CD14-positive monocyte (primary cell): Measurements from ENCODE around the gene CTDSPL. TPM values are rescaled to one million over a fixed set of nuclear protein-coding genes. Genes with fewer than 3 reads are reported as not detected.

ENCODE experiments used
- DNase-seq, 3 donors: peaks; one replicate each; pipeline ENCODE4 v3.0.0-alpha.2; 2011 to 2022
- H2AFZ ChIP-seq: 2 replicates; pipeline ENCODE4 v1.6.0; 2012; ENCODE audit warnings: mild to moderate bottlenecking, low read depth, low read length, inconsistent platforms; ENCODE audit not compliant: insufficient read depth, poor library complexity, severe bottlenecking
- H3K27ac ChIP-seq, 2 donors: 1 replicate in 1 of 2; 2 replicates in 1 of 2; pipeline ENCODE4 v1.5.1; 2012 to 2013; ENCODE audit warnings: low read length in 2 of 2, control low read depth in 1 of 2, inconsistent platforms in 1 of 2, low read depth in 1 of 2, mild to moderate bottlenecking in 1 of 2
- H3K27me3 ChIP-seq, 2 donors: one replicate each; pipeline versions ENCODE4 v1.6.0 to v1.6.1; 2011 to 2013; ENCODE audit warnings: low read length in 2 of 2; ENCODE audit not compliant: control insufficient read depth in 2 of 2, insufficient read depth in 2 of 2
- H3K36me3 ChIP-seq, 2 donors: replicated peaks in 1 of 2; 1 replicate in 1 of 2; 2 replicates in 1 of 2; pipeline versions ENCODE4 v1.5.1 to v1.6.1; 2012 to 2013; ENCODE audit warnings: low read length in 2 of 2, control low read depth in 1 of 2, inconsistent platforms in 1 of 2, mild to moderate bottlenecking in 1 of 2; ENCODE audit not compliant: insufficient read depth in 2 of 2, control insufficient read depth in 1 of 2
- H3K4me1 ChIP-seq, 2 donors: 1 replicate in 1 of 2; 2 replicates in 1 of 2; pipeline versions ENCODE4 v1.5.1 to v1.6.1; 2012 to 2013; ENCODE audit warnings: low read length in 2 of 2, control low read depth in 1 of 2, inconsistent platforms in 1 of 2, mild to moderate bottlenecking in 1 of 2, moderate library complexity in 1 of 2; ENCODE audit not compliant: insufficient read depth in 2 of 2, control insufficient read depth in 1 of 2
- H3K4me2 ChIP-seq: replicated peaks from 2 replicates; pipeline ENCODE3; 2012; ENCODE audit warnings: low read length, moderate library complexity, mild to moderate bottlenecking; ENCODE audit not compliant: poor library complexity, severe bottlenecking; ENCODE audit errors: extremely low read depth
- H3K4me3 ChIP-seq, 3 experiments: fragments of 200-600 bp in 1 of 3; sonication (generic) in 1 of 3; replicated peaks in 1 of 3; 1 replicate in 2 of 3; 2 replicates in 1 of 3; pipeline ENCODE4 v1.5.1; 2011 to 2013; ENCODE audit warnings: low read length in 3 of 3, mild to moderate bottlenecking in 3 of 3, control low read depth in 2 of 3, low read depth in 2 of 3, inconsistent platforms in 1 of 3, moderate library complexity in 1 of 3
- H3K79me2 ChIP-seq: 2 replicates; pipeline ENCODE4 v1.6.0; 2012; ENCODE audit warnings: mild to moderate bottlenecking, control low read depth, inconsistent platforms, low read length, moderate library complexity; ENCODE audit not compliant: insufficient read depth
- H3K9ac ChIP-seq: 2 replicates; pipeline ENCODE4 v1.6.0; 2017; ENCODE audit warnings: low read length, mild to moderate bottlenecking; ENCODE audit not compliant: insufficient read depth, poor library complexity, severe bottlenecking
- H3K9me3 ChIP-seq, 2 donors: replicated peaks in 1 of 2; 1 replicate in 1 of 2; 2 replicates in 1 of 2; pipeline versions ENCODE4 v1.5.1 to v1.6.1; 2012 to 2013; ENCODE audit warnings: low read length in 2 of 2, control low read depth in 1 of 2; ENCODE audit not compliant: control insufficient read depth in 1 of 2, insufficient read depth in 1 of 2
- H4K20me1 ChIP-seq: 2 replicates; pipeline ENCODE4 v1.6.0; 2012; ENCODE audit warnings: mild to moderate bottlenecking, low read length, control low read depth, moderate library complexity; ENCODE audit not compliant: insufficient read depth
- H3K27ac Mint-ChIP-seq, 7 donors: one replicate each; pipeline ENCODE4 v1.8.0; 2020; ENCODE audit warnings: mild to moderate bottlenecking in 7 of 7, mixed read lengths in 7 of 7, moderate library complexity in 6 of 7, inconsistent platforms in 2 of 7
- H3K27me3 Mint-ChIP-seq, 3 donors: one replicate each; pipeline ENCODE4 v1.8.0; 2021 to 2022; ENCODE audit warnings: low read depth in 3 of 3, mild to moderate bottlenecking in 3 of 3, mixed read lengths in 3 of 3, moderate library complexity in 3 of 3, inconsistent platforms in 1 of 3
- H3K36me3 Mint-ChIP-seq, 2 donors: one replicate each; pipeline ENCODE4 v1.8.0; 2020; ENCODE audit warnings: mixed read lengths in 2 of 2, inconsistent platforms in 1 of 2, mild to moderate bottlenecking in 1 of 2
- H3K4me1 Mint-ChIP-seq: one replicate; pipeline ENCODE4 v1.8.0; 2020; ENCODE audit warnings: mild to moderate bottlenecking, mixed read lengths
- H3K4me3 Mint-ChIP-seq, 2 donors: one replicate each; pipeline ENCODE4 v1.8.0; 2020; ENCODE audit warnings: mild to moderate bottlenecking in 2 of 2, mixed read lengths in 2 of 2, moderate library complexity in 1 of 2
- H3K9me3 Mint-ChIP-seq, 7 donors: one replicate each; pipeline ENCODE4 v1.8.0; 2020 to 2022; ENCODE audit warnings: mixed read lengths in 7 of 7, mild to moderate bottlenecking in 6 of 7, moderate library complexity in 6 of 7, inconsistent platforms in 2 of 7
- CTCF ChIP-seq: fragments of 200-600 bp; IDR thresholded peaks from one replicate; pipeline ENCODE4 v1.8.0; 2022; ENCODE audit warnings: antibody characterized with exemption, mild to moderate bottlenecking
- WGBS: methylation state at CpG from one replicate; pipeline ENCODE4 v1.1.5; 2013; ENCODE audit warnings: missing lambda C conversion rate; ENCODE audit not compliant: insufficient coverage; 5-methylcytosine and 5-hydroxymethylcytosine counted together
- intact Hi-C, 2 donors: fragments of 100-400 bp; cut with micrococcal nuclease; formaldehyde crosslinking; loops; one replicate each; pipeline versions ENCODE4 v1.15.0 to v1.15.1; 2023
- polyA plus RNA-seq, 3 donors: library from polyadenylated mRNA; depleted of rRNA in 1 of 3; unstranded in 2 of 3; stranded (reverse) in 1 of 3; fragments of 300-500 nt in 2 of 3; fragments of >200 nt in 1 of 3; fragmentation: Illumina TruSeq in 2 of 3; gene quantifications; 1 replicate in 2 of 3; 2 replicates in 1 of 3; pipeline ENCODE4 v1.2.3, GENCODE V29; 2012 to 2021

The CTDSPL gene
- polyA plus RNA-seq, 3 donors, result 0.15 to 0.69 (median 0.33) TPM

DNA sequence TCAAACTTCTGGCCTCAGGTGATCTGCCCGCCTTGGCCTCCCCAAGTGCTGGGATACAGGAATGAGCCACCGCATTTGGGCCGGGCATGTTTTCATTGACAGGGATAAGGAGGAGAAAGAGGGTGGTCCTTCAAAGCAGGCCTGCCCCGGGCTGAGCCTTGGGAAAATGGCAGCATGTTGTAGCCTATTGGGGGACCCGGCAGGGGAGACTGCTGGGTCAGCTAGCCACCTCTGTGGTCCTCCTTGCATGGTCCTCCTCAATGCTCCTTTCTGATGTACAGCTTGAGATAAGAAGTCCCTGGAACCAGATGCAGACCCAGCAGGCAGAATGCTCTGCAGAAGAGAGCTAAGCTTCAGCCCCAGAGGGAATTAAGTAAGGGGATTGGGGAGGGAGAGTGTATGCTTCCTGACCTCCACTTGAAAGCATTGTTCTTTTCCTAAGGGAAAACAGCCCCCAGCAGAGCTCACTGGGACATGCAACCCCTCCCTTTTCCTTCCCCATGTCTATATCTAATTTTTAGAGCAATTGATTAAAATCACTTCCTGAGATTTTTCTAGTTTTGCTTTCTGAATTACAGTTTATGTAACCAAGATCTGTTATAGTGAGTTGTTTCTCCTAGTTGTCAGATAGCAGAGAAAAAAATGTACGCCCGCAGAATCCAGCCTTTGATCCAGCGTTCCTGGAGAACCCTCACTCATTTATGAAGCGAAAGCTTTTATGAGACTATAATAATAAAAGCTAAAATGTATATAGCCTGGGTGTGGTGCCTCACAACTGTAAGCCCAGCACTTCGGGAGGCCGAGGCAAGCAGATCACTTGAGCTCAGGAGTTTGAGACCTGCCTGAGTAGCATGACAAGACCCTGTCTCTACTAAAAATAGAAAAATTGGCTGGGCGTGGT is 80.2 kb downstream of the CTDSPL start:
- Histone ChIP-seq H3K4me2 (no peak overlapping the region), H3K36me3 (no peaks in the 10 kb centered on the region), H3K9ac (no peak overlapping the region), H3K27me3 (no peaks in the 10 kb centered on the region), H3K9me3 (no peaks in the 10 kb centered on the region), H3K79me2 (no peaks in the 10 kb centered on the region), H2AFZ (no peak overlapping the region), H3K27ac (no peak overlapping the region), H4K20me1 (no peaks in the 10 kb centered on the region), H3K4me1 (peaks cover 10 to 18% of the 10 kb centered on the region in 2 donors), H3K4me3 (no peak overlapping the region)
- intact Hi-C loops, result no loop called here
- no peaks in the 10 kb centered on the region for H3K9me3 Mint-ChIP-seq
- H3K36me3 Mint-ChIP-seq, result no peaks in the 10 kb centered on the region
- H3K4me1 Mint-ChIP-seq, result peaks cover 24% of the 10 kb centered on the region
- H3K4me3 Mint-ChIP-seq, result no peak overlapping the region
- peaks cover 0 to 1% (median 1%) of the 10 kb centered on the region in 3 donors for H3K27me3 Mint-ChIP-seq
- 95% methylated on average over 5 of the region's 12 CpGs for WGBS
- DNase-seq, result no peak
- H3K27ac Mint-ChIP-seq, result no peak overlapping the region
- TF ChIP-seq CTCF, result no peak

GRCh38 chr3:37942646-37943045 is 81.0 kb downstream of the CTDSPL start:
- no peak for TF ChIP-seq CTCF
- H3K4me1 ChIP-seq, result peaks cover 10 to 18% of the 10 kb centered on the region in 2 donors
- H3K4me3 ChIP-seq, result no peak overlapping the region
- DNase-seq, result no peak
- H4K20me1 ChIP-seq, result no peaks in the 10 kb centered on the region
- 86% methylated on average over 1 of the region's 2 CpGs for WGBS
- Mint-ChIP-seq H3K4me1 (peaks cover 25% of the 10 kb centered on the region), H3K36me3 (peaks cover 0 to 3% of the 10 kb centered on the region in 2 donors), H3K27me3 (peaks cover 0 to 1% (median 1%) of the 10 kb centered on the region in 3 donors), H3K4me3 (no peak overlapping the region), H3K9me3 (no peaks in the 10 kb centered on the region), H3K27ac (no peak overlapping the region)
- no peaks in the 10 kb centered on the region for H3K9me3 ChIP-seq
- no peaks in the 10 kb centered on the region for H3K36me3 ChIP-seq
- intact Hi-C loops, result no loop called here
- H3K27me3 ChIP-seq, result no peaks in the 10 kb centered on the region
- H2AFZ ChIP-seq, result no peak overlapping the region
- no peak overlapping the region for H3K9ac ChIP-seq
- H3K4me2 ChIP-seq, result no peak overlapping the region
- no peak overlapping the region for H3K27ac ChIP-seq
- no peaks in the 10 kb centered on the region for H3K79me2 ChIP-seq
